GM12872 (cell line): ENCODE results near the gene ELP4.

Source experiments
- TF ChIP-seq, protein P1 (sequence below): IDR thresholded peaks from 3 replicates; pipeline ENCODE4 v1.5.1; 2011; ENCODE audit warnings: low read depth, mild to moderate bottlenecking, low read length, moderate library complexity; ENCODE audit not compliant: insufficient read depth

The ELP4 gene

DNA sequence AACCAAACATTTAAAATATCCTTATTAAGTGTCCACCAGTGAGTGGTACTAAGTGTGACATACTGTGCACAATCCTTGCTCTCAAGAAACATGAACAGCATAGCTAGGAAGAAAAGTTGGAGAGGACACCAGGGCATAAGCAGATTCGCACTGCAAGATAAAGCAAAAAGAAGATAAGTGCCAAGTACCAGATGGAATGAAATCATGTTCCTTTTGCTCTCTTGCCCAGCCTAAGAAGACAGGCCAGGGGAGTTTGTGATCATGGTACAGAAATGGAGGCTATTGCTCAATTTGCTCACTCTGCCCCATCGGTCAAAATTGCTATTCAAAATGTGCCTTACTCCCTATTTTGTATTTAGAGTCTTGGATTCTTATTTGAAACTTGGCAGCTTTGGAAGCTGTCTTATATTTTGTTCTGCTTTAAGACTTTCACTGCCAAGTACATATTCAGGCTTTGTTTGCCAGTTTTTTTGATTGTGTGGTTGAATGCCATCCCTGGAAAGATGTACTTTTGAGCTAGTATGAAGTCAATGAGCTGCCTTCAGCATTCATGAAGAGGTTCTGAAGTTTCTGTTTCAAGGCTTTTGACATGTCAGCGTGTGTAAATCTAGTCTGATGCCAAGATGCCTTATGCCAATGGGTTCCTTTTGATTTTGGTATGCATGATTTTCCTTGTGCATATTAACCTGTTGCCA lies 211.3 kb downstream of the ELP4 start:
- TF ChIP-seq, protein P1, sequence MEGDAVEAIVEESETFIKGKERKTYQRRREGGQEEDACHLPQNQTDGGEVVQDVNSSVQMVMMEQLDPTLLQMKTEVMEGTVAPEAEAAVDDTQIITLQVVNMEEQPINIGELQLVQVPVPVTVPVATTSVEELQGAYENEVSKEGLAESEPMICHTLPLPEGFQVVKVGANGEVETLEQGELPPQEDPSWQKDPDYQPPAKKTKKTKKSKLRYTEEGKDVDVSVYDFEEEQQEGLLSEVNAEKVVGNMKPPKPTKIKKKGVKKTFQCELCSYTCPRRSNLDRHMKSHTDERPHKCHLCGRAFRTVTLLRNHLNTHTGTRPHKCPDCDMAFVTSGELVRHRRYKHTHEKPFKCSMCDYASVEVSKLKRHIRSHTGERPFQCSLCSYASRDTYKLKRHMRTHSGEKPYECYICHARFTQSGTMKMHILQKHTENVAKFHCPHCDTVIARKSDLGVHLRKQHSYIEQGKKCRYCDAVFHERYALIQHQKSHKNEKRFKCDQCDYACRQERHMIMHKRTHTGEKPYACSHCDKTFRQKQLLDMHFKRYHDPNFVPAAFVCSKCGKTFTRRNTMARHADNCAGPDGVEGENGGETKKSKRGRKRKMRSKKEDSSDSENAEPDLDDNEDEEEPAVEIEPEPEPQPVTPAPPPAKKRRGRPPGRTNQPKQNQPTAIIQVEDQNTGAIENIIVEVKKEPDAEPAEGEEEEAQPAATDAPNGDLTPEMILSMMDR = no peak

- TF ChIP-seq, protein P1 = no peak
Measured at GRCh38 chr11:31722754-31723153, 213.2 kb downstream of the ELP4 start.

- TF ChIP-seq, protein P1 = no peak
Measured at GRCh38 chr11:31725176-31725575, 215.6 kb downstream of the ELP4 start.

- TF ChIP-seq, protein P1 = no peak
Measured at GRCh38 chr11:31728432-31728831, 218.9 kb downstream of the ELP4 start.

GRCh38 chr11:31740131-31740530 lies 230.6 kb downstream of the ELP4 start:
- TF ChIP-seq, protein P1 = no peak

DNA sequence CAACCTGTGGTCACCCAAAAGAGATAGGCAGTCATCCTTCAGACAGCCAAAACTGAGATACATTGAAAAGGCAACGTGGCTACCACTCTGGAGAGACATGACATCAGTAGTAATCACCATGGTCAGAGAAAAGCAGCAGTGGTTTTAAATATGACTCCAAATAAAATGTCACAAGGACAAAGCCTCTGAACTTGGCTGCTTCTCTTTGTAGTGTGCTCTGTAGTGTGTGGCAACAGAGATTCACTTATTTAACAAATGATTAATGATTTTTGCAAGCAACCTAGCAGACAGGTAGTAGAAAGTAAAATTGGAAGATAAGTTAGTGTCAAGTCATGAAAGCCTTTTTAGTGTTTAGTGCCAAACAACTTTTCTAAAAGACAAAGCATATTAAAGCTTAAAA lies 238.0 kb downstream of the ELP4 start:
- TF ChIP-seq, protein P1 = no peak

- TF ChIP-seq, protein P1 = no peak
Measured at GRCh38 chr11:31757260-31757835, 247.8 kb downstream of the ELP4 start.
